ENCODE measurements around the gene PCBD1. TPM values are rescaled to one million over a fixed set of nuclear protein-coding genes. Genes with fewer than 3 reads are reported as not detected.

The PCBD1 gene
- total RNA-seq, 1 donor = 26.8 TPM

- no peak overlapping the region for H3K4me3 ChIP-seq (ENCODE audit: low read depth, low read length)
- DNase-seq (ENCODE audit: low read depth) = no peak
- no peak for TF ChIP-seq CTCF (IDR thresholded peaks at IDR 0.05; ENCODE audit: insufficient read depth, low read depth, low read length)
These were observed 25.0 kb upstream of the PCBD1 start for GRCh38 chr10:70913191-70913892.

GRCh38 chr10:70912556-70912955 is 24.2 kb upstream of the PCBD1 start:
- H3K4me3 ChIP-seq (ENCODE audit: low read depth, low read length) = no peak overlapping the region
- DNase-seq (ENCODE audit: low read depth) = no peak
- no peak for TF ChIP-seq CTCF (IDR thresholded peaks at IDR 0.05; ENCODE audit: insufficient read depth, low read depth, low read length)

- DNase-seq (ENCODE audit: low read depth) = no peak
- TF ChIP-seq CTCF (IDR thresholded peaks at IDR 0.05; ENCODE audit: insufficient read depth, low read depth, low read length) = no peak
- H3K4me3 ChIP-seq (ENCODE audit: low read depth, low read length) = no peak overlapping the region
These were observed 23.0 kb upstream of the PCBD1 start for GRCh38 chr10:70911386-70911785.

GRCh38 chr10:70910486-70911341 is 22.3 kb upstream of the PCBD1 start:
- no peak overlapping the region for H3K4me3 ChIP-seq (ENCODE audit: low read depth, low read length)
- no peak for DNase-seq (ENCODE audit: low read depth)
- no peak for TF ChIP-seq CTCF (IDR thresholded peaks at IDR 0.05; ENCODE audit: insufficient read depth, low read depth, low read length)

GRCh38 chr10:70909326-70909935 is 21.1 kb upstream of the PCBD1 start:
- no peak overlapping the region for H3K4me3 ChIP-seq (ENCODE audit: low read depth, low read length)
- no peak for TF ChIP-seq CTCF (IDR thresholded peaks at IDR 0.05; ENCODE audit: insufficient read depth, low read depth, low read length)
- DNase-seq (ENCODE audit: low read depth) = no peak

GRCh38 chr10:70908406-70909296 is 20.3 kb upstream of the PCBD1 start:
- no peak overlapping the region for H3K4me3 ChIP-seq (ENCODE audit: low read depth, low read length)
- no peak for TF ChIP-seq CTCF (IDR thresholded peaks at IDR 0.05; ENCODE audit: insufficient read depth, low read depth, low read length)
- no peak for DNase-seq (ENCODE audit: low read depth)
